ENCODE results near the gene KLHDC1. TPM values are rescaled to one million over a fixed set of nuclear protein-coding genes. Genes with fewer than 3 reads are reported as not detected.
"Not testable (repeated sequence)": the region's sequence is repeated elsewhere in the genome, so short reads cannot be mapped to it uniquely, and the experiment has no call there.

KLHDC1 gene
- total and polyA plus RNA-seq, 3 donors from 2014 or later: 5.1 to 10.9 (median 7.6) TPM

DNA sequence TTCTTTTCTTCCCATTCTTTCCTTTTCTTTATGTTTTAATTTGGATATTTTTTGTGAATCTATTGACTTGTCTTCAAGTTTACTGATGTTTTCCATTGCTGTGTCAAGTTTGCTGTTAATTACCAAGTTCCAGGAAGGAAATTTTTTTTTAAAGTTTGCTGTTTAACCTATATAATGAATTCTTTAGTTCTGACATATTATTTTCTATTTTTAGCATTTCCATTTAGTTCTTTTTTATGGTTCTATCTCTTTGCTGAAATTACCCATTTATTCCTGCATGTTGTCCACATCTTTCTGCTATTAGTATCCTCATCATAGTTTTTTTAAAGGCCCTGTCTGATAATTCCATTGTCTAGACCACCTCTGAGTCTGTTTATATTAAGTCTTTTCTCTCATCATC lies 27.8 kb downstream of the KLHDC1 start:
- no peak overlapping the region for H3K27ac ChIP-seq
- no peaks in the 10 kb centered on the region for H3K27me3 ChIP-seq
- TF ChIP-seq, protein P1, sequence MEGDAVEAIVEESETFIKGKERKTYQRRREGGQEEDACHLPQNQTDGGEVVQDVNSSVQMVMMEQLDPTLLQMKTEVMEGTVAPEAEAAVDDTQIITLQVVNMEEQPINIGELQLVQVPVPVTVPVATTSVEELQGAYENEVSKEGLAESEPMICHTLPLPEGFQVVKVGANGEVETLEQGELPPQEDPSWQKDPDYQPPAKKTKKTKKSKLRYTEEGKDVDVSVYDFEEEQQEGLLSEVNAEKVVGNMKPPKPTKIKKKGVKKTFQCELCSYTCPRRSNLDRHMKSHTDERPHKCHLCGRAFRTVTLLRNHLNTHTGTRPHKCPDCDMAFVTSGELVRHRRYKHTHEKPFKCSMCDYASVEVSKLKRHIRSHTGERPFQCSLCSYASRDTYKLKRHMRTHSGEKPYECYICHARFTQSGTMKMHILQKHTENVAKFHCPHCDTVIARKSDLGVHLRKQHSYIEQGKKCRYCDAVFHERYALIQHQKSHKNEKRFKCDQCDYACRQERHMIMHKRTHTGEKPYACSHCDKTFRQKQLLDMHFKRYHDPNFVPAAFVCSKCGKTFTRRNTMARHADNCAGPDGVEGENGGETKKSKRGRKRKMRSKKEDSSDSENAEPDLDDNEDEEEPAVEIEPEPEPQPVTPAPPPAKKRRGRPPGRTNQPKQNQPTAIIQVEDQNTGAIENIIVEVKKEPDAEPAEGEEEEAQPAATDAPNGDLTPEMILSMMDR (IDR thresholded peaks at IDR 0.05): no peak
- TF ChIP-seq POLR2A (IDR thresholded peaks at IDR 0.05): no peak
- H3K4me3 ChIP-seq: no peak overlapping the region
- DNase-seq: no peak
- intact Hi-C loops (cut with DNase I; ENCODE audit: low total_unique reads): no loop called here
- H3K36me3 ChIP-seq (ENCODE audit: low read depth, missing control alignments): no peaks in the 10 kb centered on the region
- H3K4me1 ChIP-seq: no peaks in the 10 kb centered on the region
- no peaks in the 10 kb centered on the region for H3K9me3 ChIP-seq

DNA sequence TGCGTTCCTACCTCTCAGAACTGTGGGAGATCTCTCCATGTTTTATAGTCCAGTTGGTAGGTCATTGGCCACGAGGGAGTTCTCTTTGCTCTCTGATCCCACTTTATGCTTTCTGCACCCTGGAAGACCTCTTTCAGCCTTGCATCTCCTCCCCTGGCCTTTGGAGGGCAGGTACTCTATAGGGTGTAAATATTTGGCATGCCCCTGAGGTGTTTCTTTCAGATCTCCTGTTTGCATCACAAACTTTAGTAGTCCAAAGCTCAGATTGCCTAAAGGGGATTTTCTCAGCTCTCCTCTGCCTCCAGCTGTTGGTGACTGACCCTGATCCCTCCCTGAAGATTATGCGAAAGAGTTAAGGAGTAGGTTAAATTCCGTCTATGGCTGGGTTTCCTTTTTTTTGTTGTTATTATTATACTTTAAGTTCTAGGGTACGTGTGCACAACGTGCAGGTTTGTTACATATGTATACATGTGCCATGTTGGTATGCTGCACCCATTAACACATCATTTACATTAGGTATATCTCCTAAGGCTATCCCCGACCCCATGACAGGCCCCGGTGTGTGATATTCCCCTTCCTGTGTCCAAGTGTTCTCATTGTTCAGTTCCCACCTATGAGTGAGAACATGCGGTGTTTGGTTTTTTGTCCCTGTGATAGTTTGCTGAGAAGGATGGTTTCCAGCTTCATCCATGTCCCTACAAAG lies 29.0 kb downstream of the KLHDC1 start:
- H3K27ac ChIP-seq; intact Hi-C loops (cut with DNase I; ENCODE audit: low total_unique reads); H3K27me3 ChIP-seq; H3K36me3 ChIP-seq (ENCODE audit: low read depth, missing control alignments); H3K4me1 ChIP-seq; DNase-seq; H3K4me3 ChIP-seq; H3K9me3 ChIP-seq: not testable (repeated sequence)
- WGBS, 2 donors: 88 to 92% methylated on average over 9 of the region's 9 CpGs

GRCh38 chr14:49727171-49727570 lies 34.3 kb downstream of the KLHDC1 start:
- no peak for DNase-seq
- Histone ChIP-seq H3K4me3 (no peak overlapping the region), H3K4me1 (no peaks in the 10 kb centered on the region), H3K27ac (no peak overlapping the region), H3K9me3 (no peaks in the 10 kb centered on the region), H3K27me3 (no peaks in the 10 kb centered on the region), H3K36me3 (ENCODE audit: low read depth, missing control alignments) (no peaks in the 10 kb centered on the region)
- intact Hi-C loops (cut with DNase I; ENCODE audit: low total_unique reads): no loop called here
- WGBS, 2 donors: 87 to 88% methylated on average over 5 of the region's 5 CpGs
- TF ChIP-seq POLR2A (IDR thresholded peaks at IDR 0.05): no peak
- TF ChIP-seq, protein P1 (IDR thresholded peaks at IDR 0.05): no peak

GRCh38 chr14:49732896-49733295 lies 40.0 kb downstream of the KLHDC1 start:
- Histone ChIP-seq H3K4me3 (no peak overlapping the region), H3K27ac (no peak overlapping the region), H3K27me3 (no peaks in the 10 kb centered on the region), H3K9me3 (no peaks in the 10 kb centered on the region), H3K36me3 (ENCODE audit: low read depth, missing control alignments) (no peaks in the 10 kb centered on the region), H3K4me1 (no peaks in the 10 kb centered on the region)
- TF ChIP-seq, protein P1 (IDR thresholded peaks at IDR 0.05): no peak
- TF ChIP-seq POLR2A (IDR thresholded peaks at IDR 0.05): no peak
- intact Hi-C loops (cut with DNase I; ENCODE audit: low total_unique reads): no loop called here
- WGBS, 2 donors: 92 to 94% methylated on average over 3 of the region's 3 CpGs
- DNase-seq: no peak

DNA sequence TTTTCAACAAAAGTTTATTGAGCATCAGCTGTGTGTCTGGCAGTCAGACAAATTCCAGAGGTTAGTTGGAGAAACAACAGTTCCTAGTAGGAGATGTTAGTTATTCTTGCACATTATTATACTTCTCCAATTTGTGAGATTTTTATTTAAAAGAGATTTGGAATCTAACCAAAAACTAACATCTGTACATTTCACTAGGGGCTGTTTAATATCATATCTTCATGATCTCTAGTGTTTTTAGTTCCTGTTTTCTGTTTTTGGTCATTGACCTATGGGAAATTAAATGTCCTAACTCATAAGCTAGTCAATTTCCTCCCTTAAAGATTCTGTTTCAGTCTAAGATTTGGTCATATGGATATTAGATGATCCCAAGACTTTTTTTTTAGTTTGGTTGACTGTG lies 40.9 kb downstream of the KLHDC1 start:
- Histone ChIP-seq H3K27me3 (no peaks in the 10 kb centered on the region), H3K27ac (no peak overlapping the region), H3K4me1 (no peaks in the 10 kb centered on the region), H3K9me3 (no peaks in the 10 kb centered on the region), H3K4me3 (no peak overlapping the region), H3K36me3 (ENCODE audit: low read depth, missing control alignments) (no peaks in the 10 kb centered on the region)
- DNase-seq: no peak
- TF ChIP-seq, protein P1 (IDR thresholded peaks at IDR 0.05): no peak
- TF ChIP-seq POLR2A (IDR thresholded peaks at IDR 0.05): no peak
- intact Hi-C loops (cut with DNase I; ENCODE audit: low total_unique reads): no loop called here

DNA sequence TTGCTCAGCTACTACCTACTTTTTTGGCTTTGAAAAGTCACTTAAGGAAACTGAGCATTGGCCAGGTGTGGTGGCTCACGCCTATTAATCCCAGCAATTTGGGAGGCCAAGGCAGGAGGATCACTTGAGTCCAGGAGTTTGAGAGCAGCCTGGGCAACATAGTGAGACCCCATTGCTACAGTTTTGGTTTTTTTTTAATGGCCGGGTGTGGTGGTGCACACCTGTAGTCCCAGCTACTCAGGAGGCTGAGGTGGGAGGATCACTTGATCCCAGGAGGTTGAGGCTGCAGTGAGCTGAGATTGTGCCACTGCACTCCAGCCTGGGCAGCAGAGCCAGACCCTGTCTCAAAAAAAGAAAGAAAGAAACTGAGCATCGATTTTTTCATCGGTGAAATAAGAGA lies 42.7 kb downstream of the KLHDC1 start:
- H3K36me3 ChIP-seq (ENCODE audit: low read depth, missing control alignments); DNase-seq; H3K4me1 ChIP-seq; H3K27me3 ChIP-seq; H3K4me3 ChIP-seq; intact Hi-C loops (cut with DNase I; ENCODE audit: low total_unique reads); H3K9me3 ChIP-seq; H3K27ac ChIP-seq: not testable (repeated sequence)
- WGBS, 2 donors: 91 to 93% methylated on average over 4 of the region's 4 CpGs

Data from testis (tissue), 3 donors.